Panc1 (cell line): ENCODE measurements around the gene LRBA. TPM values are rescaled to one million over a fixed set of nuclear protein-coding genes. Genes with fewer than 3 reads are reported as not detected.

Experiments used
- ATAC-seq: fragments of 200-7000 bp; cut with Tn5 transposase; 2 replicates; pipeline ENCODE4 v1.9.1; 2020; ENCODE audit warnings: mild to moderate bottlenecking, moderate library complexity
- BruUV-seq: library from RNA; stranded (reverse); fragments of 400-500 nt; replicated peaks from 2 replicates; lab custom pipeline; 2021; lab: Mats Ljungman, UMichigan
- CTCF ChIA-PET: fragments of 300-600 bp; sonication (Branson Sonifier 250); formaldehyde crosslinking; loops from one replicate; lab custom pipeline; 2022; ENCODE audit warnings: antibody characterized with exemption; lab: Charles Lee
- POLR2A ChIA-PET: fragments of 300-600 bp; sonication (Branson Sonifier 250); formaldehyde crosslinking; loops from one replicate; lab custom pipeline; 2022; ENCODE audit warnings: antibody characterized with exemption; lab: Charles Lee
- DNase-seq: peaks from one replicate; pipeline ENCODE4 v3.0.0-alpha.2; 2010; ENCODE audit warnings: low read depth, low spot score
- H3K27ac ChIP-seq: 2 replicates; pipeline ENCODE4 v1.5.1; 2011; ENCODE audit warnings: mild to moderate bottlenecking, low read length, inconsistent platforms
- H3K27me3 ChIP-seq: fragments of 200-500 bp; sonication (Bioruptor generic); 2 replicates; pipeline ENCODE4 v1.6.0; 2014; ENCODE audit warnings: low read length, inconsistent platforms; ENCODE audit not compliant: control insufficient read depth, insufficient read depth
- H3K36me3 ChIP-seq: fragments of 200-500 bp; sonication (Bioruptor generic); 2 replicates; pipeline ENCODE4 v1.5.1; 2014; ENCODE audit warnings: inconsistent platforms, mild to moderate bottlenecking, low read length, moderate library complexity; ENCODE audit not compliant: control insufficient read depth, insufficient read depth
- H3K4me1 ChIP-seq: 2 replicates; pipeline ENCODE4 v1.5.1; 2011; ENCODE audit warnings: inconsistent platforms, mild to moderate bottlenecking, low read length, moderate library complexity; ENCODE audit not compliant: control insufficient read depth, insufficient read depth
- H3K4me3 ChIP-seq, 2 experiments: 2 replicates each; pipeline ENCODE4 v1.5.1; 2011 to 2012; ENCODE audit warnings: low read depth in 2 of 2, low read length in 2 of 2, mild to moderate bottlenecking in 2 of 2, inconsistent platforms in 1 of 2, moderate library complexity in 1 of 2
- H3K9me3 ChIP-seq: fragments of 200-500 bp; sonication (Bioruptor generic); 2 replicates; pipeline ENCODE4 v1.5.1; 2014; ENCODE audit warnings: low read depth, mild to moderate bottlenecking, inconsistent platforms, low read length, moderate library complexity; ENCODE audit not compliant: control insufficient read depth, insufficient read depth
- POLR2AphosphoS5 ChIP-seq: IDR thresholded peaks from 2 replicates; pipeline ENCODE4 v1.6.1; 2012; ENCODE audit warnings: mild to moderate bottlenecking, low read depth, low read length, moderate library complexity
- SIN3A ChIP-seq: IDR thresholded peaks from 2 replicates; pipeline ENCODE4 v1.6.1; 2012; ENCODE audit warnings: low read depth, mild to moderate bottlenecking, low read length, moderate library complexity, borderline replicate concordance; ENCODE audit not compliant: insufficient read depth
- TCF7L2 ChIP-seq: IDR thresholded peaks from 2 replicates; pipeline ENCODE4 v1.6.1; 2011; ENCODE audit warnings: mild to moderate bottlenecking, low read depth, low read length, inconsistent platforms
- in situ Hi-C: cut with HindIII; loops from 2 replicates; pipeline ENCODE4 v1.10.0; 2016; ENCODE audit warnings: low sequenced_read_pairs, low pct_unique_long_range_greater_than_20kb
- intact Hi-C: fragments of 100-400 bp; cut with micrococcal nuclease; formaldehyde crosslinking; loops from one replicate; pipeline ENCODE4 v1.10.0; 2022; ENCODE audit not compliant: unreplicated experiment
- total RNA-seq: library from RNA; stranded (reverse); gene quantifications from one replicate; pipeline ENCODE4 v1.2.1, GENCODE V29; 2021; ENCODE audit not compliant: unreplicated experiment
- TF ChIP-seq, protein P1 (sequence below): fragments of 450-650 bp; IDR thresholded peaks from 2 replicates; pipeline ENCODE4 v1.5.1; 2017; ENCODE audit warnings: mild to moderate bottlenecking
- TF ChIP-seq, protein P2 (sequence below), 2 experiments: IDR thresholded peaks; 2 replicates each; pipeline ENCODE4 v1.6.1; 2011 to 2012; ENCODE audit warnings: low read depth in 2 of 2, control low read depth in 1 of 2, low read length in 1 of 2, mild to moderate bottlenecking in 1 of 2, moderate library complexity in 1 of 2; ENCODE audit not compliant: insufficient read depth in 1 of 2

The LRBA gene
- total RNA-seq, 1 experiment from 2014 or later, result 26.4 TPM

- DNase-seq (no peak), ATAC-seq (no peak)
- POLR2A ChIA-PET, result no interaction called here
- no peaks in the 10 kb centered on the region for H3K36me3 ChIP-seq
- TF ChIP-seq TCF7L2, result no peak
- TF ChIP-seq, protein P1, sequence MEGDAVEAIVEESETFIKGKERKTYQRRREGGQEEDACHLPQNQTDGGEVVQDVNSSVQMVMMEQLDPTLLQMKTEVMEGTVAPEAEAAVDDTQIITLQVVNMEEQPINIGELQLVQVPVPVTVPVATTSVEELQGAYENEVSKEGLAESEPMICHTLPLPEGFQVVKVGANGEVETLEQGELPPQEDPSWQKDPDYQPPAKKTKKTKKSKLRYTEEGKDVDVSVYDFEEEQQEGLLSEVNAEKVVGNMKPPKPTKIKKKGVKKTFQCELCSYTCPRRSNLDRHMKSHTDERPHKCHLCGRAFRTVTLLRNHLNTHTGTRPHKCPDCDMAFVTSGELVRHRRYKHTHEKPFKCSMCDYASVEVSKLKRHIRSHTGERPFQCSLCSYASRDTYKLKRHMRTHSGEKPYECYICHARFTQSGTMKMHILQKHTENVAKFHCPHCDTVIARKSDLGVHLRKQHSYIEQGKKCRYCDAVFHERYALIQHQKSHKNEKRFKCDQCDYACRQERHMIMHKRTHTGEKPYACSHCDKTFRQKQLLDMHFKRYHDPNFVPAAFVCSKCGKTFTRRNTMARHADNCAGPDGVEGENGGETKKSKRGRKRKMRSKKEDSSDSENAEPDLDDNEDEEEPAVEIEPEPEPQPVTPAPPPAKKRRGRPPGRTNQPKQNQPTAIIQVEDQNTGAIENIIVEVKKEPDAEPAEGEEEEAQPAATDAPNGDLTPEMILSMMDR, result no peak
- TF ChIP-seq, protein P2, sequence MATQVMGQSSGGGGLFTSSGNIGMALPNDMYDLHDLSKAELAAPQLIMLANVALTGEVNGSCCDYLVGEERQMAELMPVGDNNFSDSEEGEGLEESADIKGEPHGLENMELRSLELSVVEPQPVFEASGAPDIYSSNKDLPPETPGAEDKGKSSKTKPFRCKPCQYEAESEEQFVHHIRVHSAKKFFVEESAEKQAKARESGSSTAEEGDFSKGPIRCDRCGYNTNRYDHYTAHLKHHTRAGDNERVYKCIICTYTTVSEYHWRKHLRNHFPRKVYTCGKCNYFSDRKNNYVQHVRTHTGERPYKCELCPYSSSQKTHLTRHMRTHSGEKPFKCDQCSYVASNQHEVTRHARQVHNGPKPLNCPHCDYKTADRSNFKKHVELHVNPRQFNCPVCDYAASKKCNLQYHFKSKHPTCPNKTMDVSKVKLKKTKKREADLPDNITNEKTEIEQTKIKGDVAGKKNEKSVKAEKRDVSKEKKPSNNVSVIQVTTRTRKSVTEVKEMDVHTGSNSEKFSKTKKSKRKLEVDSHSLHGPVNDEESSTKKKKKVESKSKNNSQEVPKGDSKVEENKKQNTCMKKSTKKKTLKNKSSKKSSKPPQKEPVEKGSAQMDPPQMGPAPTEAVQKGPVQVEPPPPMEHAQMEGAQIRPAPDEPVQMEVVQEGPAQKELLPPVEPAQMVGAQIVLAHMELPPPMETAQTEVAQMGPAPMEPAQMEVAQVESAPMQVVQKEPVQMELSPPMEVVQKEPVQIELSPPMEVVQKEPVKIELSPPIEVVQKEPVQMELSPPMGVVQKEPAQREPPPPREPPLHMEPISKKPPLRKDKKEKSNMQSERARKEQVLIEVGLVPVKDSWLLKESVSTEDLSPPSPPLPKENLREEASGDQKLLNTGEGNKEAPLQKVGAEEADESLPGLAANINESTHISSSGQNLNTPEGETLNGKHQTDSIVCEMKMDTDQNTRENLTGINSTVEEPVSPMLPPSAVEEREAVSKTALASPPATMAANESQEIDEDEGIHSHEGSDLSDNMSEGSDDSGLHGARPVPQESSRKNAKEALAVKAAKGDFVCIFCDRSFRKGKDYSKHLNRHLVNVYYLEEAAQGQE (IDR thresholded peaks at IDR 0.05; ENCODE audit: insufficient read depth in 1 of 2, low read depth in 2 of 2, low read length in 1 of 2), result no peak
- CTCF ChIA-PET, result no interaction called here
- no peak overlapping the region for H3K27ac ChIP-seq
- no peak overlapping the region for H3K4me3 ChIP-seq
- H3K4me1 ChIP-seq, result no peaks in the 10 kb centered on the region
- H3K9me3 ChIP-seq, result no peaks in the 10 kb centered on the region
- intact Hi-C loops (no loop called here), in situ Hi-C loops (no loop called here)
- H3K27me3 ChIP-seq, result no peaks in the 10 kb centered on the region
- no TSS peak for BruUV-seq
Observed at GRCh38 chr4:150773032-150773431, 242.1 kb downstream of the LRBA start.

DNA sequence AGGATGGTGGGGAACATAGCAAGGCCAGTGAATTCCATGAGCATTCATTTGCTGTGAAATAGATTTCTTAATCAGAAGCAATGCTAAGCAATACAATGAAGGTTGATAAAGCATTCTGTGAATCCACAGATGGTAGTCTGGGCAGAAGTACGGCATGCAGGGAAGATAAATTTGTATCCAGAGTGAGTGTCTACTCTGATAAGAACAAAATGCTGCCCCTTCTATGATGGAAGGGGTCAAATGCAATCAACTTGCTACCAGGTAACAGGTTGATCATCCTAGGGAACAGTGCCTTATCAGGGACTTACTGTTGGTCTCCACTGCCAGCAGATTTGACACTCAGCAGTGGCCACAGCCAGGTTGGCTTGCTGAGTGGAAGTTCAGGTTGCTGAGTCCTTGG, 243.7 kb downstream of the LRBA start:
- Histone ChIP-seq H3K4me3 (no peak overlapping the region), H3K27ac (no peak overlapping the region), H3K4me1 (no peaks in the 10 kb centered on the region), H3K9me3 (no peaks in the 10 kb centered on the region), H3K36me3 (no peaks in the 10 kb centered on the region), H3K27me3 (no peaks in the 10 kb centered on the region)
- ChIA-PET POLR2A (no interaction called here), CTCF (no interaction called here)
- in situ Hi-C loops (no loop called here), intact Hi-C loops (no loop called here)
- BruUV-seq, result no TSS peak
- DNase-seq (no peak), ATAC-seq (no peak)
- TF ChIP-seq, protein P2 (IDR thresholded peaks at IDR 0.05; ENCODE audit: insufficient read depth in 1 of 2, low read depth in 2 of 2, low read length in 1 of 2), result no peak
- TF ChIP-seq, protein P1, result no peak
- TF ChIP-seq POLR2AphosphoS5 (no peak), TCF7L2 (no peak), SIN3A (no peak)
